K562 (cell line): Measurements from ENCODE around the gene FGD6. TPM values are rescaled to one million over a fixed set of nuclear protein-coding genes. Genes with fewer than 3 reads are reported as not detected.

Experiments used
- ATAC-seq: fragments of 200-7000 bp; cut with Tn5 transposase; 3 replicates; pipeline ENCODE4 v1.9.1; 2020; ENCODE audit warnings: moderate library complexity
- BruUV-seq: library from RNA; stranded (reverse); fragments of 400-500 nt; replicated peaks from 2 replicates; lab custom pipeline; 2021; lab: Mats Ljungman, UMichigan
- CTCF ChIA-PET: fragments of 300-600 bp; formaldehyde crosslinking; extraction: SDS; loops from one replicate; lab custom pipeline; 2021; ENCODE audit warnings: low intra/inter-chr PET ratio; lab: Yijun Ruan, JAX
- POLR2A ChIA-PET: fragments of 300-600, 350-650 bp; sonication (Branson Sonifier 250); formaldehyde crosslinking; extraction: SDS; loops from one replicate; lab custom pipeline; 2021; ENCODE audit warnings: antibody characterized with exemption, inconsistent platforms; lab: Yijun Ruan, JAX
- DNase-seq, 4 experiments: peaks; one replicate each; pipeline versions ENCODE4 v3.0.0 to v3.0.0-alpha.2; 2011 to 2018; ENCODE audit warnings: low spot score in 3 of 4, mixed read lengths in 3 of 4; ENCODE audit errors: extremely low read depth in 1 of 4
- FAIRE-seq: peaks from 2 replicates; lab custom pipeline; 2011; peaks lifted over from hg19 to GRCh38; lab: Jason Lieb, UNC
- H2AFZ ChIP-seq: 2 replicates; pipeline ENCODE4 v1.6.0; 2011; ENCODE audit warnings: low read depth, low read length, control low read depth, inconsistent platforms
- H3K27ac ChIP-seq: fragments of 200-600 bp; 3 replicates; pipeline ENCODE4 v1.8.0; 2011; ENCODE audit warnings: low read depth, mild to moderate bottlenecking, control low read depth, inconsistent platforms, low read length, moderate library complexity, mixed read lengths; ENCODE audit errors: extremely low read depth
- H3K27me3 ChIP-seq, 2 experiments: fragments of 300-600 bp in 1 of 2; 2 replicates in 1 of 2; 3 replicates in 1 of 2; pipeline versions ENCODE4 v1.6.0 to v1.8.0; 2011; ENCODE audit warnings: inconsistent platforms in 2 of 2, low read length in 2 of 2, mild to moderate bottlenecking in 1 of 2, mixed read lengths in 1 of 2, moderate library complexity in 1 of 2; ENCODE audit not compliant: control insufficient read depth in 2 of 2, insufficient read depth in 2 of 2
- H3K36me3 ChIP-seq: fragments of 300-600 bp; 3 replicates; pipeline ENCODE4 v1.8.0; 2011; ENCODE audit warnings: mild to moderate bottlenecking, low read length, inconsistent platforms; ENCODE audit not compliant: control insufficient read depth, insufficient read depth
- H3K4me1 ChIP-seq, 2 experiments: fragments of 200-600 bp in 1 of 2; replicated peaks in 1 of 2; 2 replicates in 1 of 2; 3 replicates in 1 of 2; pipeline versions ENCODE4 v1.5.1 to v1.8.0; 2011; ENCODE audit warnings: inconsistent platforms in 2 of 2, low read length in 2 of 2, mild to moderate bottlenecking in 1 of 2, mixed read lengths in 1 of 2, moderate library complexity in 1 of 2; ENCODE audit not compliant: control insufficient read depth in 2 of 2, insufficient read depth in 2 of 2
- H3K4me2 ChIP-seq: 2 replicates; pipeline ENCODE4 v1.6.1; 2011; ENCODE audit warnings: low read length, control low read depth, inconsistent platforms, mixed read lengths; ENCODE audit not compliant: insufficient read depth
- H3K4me3 ChIP-seq: fragments of 200-600 bp; sonication (generic), shearing (Covaris generic); 2 replicates; pipeline ENCODE4 v1.5.1; 2016; ENCODE audit warnings: control low read depth, inconsistent platforms
- H3K79me2 ChIP-seq: fragments of 200-600 bp; 3 replicates; pipeline ENCODE4 v1.8.0; 2011; ENCODE audit warnings: low read length, inconsistent platforms; ENCODE audit not compliant: control insufficient read depth, insufficient read depth
- H3K9ac ChIP-seq, 2 experiments: 2 replicates each; pipeline versions ENCODE4 v1.6.0 to v1.6.1; 2011; ENCODE audit warnings: low read depth in 2 of 2, low read length in 2 of 2, control low read depth in 1 of 2, inconsistent platforms in 1 of 2, mild to moderate bottlenecking in 1 of 2, mixed read lengths in 1 of 2; ENCODE audit not compliant: insufficient read depth in 1 of 2
- H3K9me1 ChIP-seq: one replicate; pipeline ENCODE4 v1.6.0; 2011; ENCODE audit warnings: inconsistent platforms, mild to moderate bottlenecking, low read length, moderate library complexity; ENCODE audit not compliant: control insufficient read depth, insufficient read depth
- H3K9me3 ChIP-seq: replicated peaks from 2 replicates; pipeline ENCODE4 v1.5.1; 2011; ENCODE audit warnings: low read depth, low read length, inconsistent platforms; ENCODE audit not compliant: control insufficient read depth, insufficient read depth
- H4K20me1 ChIP-seq: replicated peaks from 2 replicates; pipeline ENCODE4 v1.6.1; 2011; ENCODE audit warnings: low read length, inconsistent platforms, mixed read lengths; ENCODE audit not compliant: control insufficient read depth, insufficient read depth
- ARID1B ChIP-seq: fragments of 450-650 bp; IDR thresholded peaks from 2 replicates; pipeline ENCODE4 v1.6.1; 2016; ENCODE audit warnings: antibody characterized with exemption, mild to moderate bottlenecking, inconsistent platforms
- CBX5 ChIP-seq: IDR thresholded peaks from 2 replicates; pipeline ENCODE4 v1.6.1; 2014; ENCODE audit warnings: low read depth, borderline replicate concordance
- CEBPB ChIP-seq: fragments of 450-650 bp; IDR thresholded peaks from 2 replicates; pipeline ENCODE4 v1.6.1; 2016; ENCODE audit warnings: missing genetic modification characterization, missing compliant biosample characterization
- DIDO1 ChIP-seq: fragments of 450-650 bp; IDR thresholded peaks from 2 replicates; pipeline ENCODE4 v1.6.1; 2016; ENCODE audit warnings: low read depth, missing biosample characterization, missing genetic modification characterization
- EP400 ChIP-seq: fragments of 450-650 bp; IDR thresholded peaks from 2 replicates; pipeline ENCODE4 v1.6.1; 2017; ENCODE audit warnings: antibody characterized with exemption, mild to moderate bottlenecking, moderate library complexity
- FOXM1 ChIP-seq, 2 experiments: fragments of 450-650 bp in 1 of 2; sonication (generic) in 1 of 2; formaldehyde crosslinking in 1 of 2; IDR thresholded peaks; 2 replicates each; pipeline versions ENCODE4 v1.6.1 to v1.9.0; 2017 to 2022; ENCODE audit warnings: low read depth in 2 of 2, mild to moderate bottlenecking in 2 of 2, missing genetic modification reagents in 1 of 2, moderate library complexity in 1 of 2
- GTF2E2 ChIP-seq: fragments of 200-800 bp; sonication (Bioruptor generic); IDR thresholded peaks from 2 replicates; pipeline ENCODE4 v1.6.1; 2016; ENCODE audit warnings: missing genetic modification characterization, missing compliant biosample characterization
- KLF16 ChIP-seq: IDR thresholded peaks from 2 replicates; pipeline ENCODE4 v1.6.1; 2016; ENCODE audit warnings: antibody characterized with exemption
- MLX ChIP-seq, 2 experiments: fragments of 450-650 bp in 1 of 2; sonication (generic) in 1 of 2; formaldehyde crosslinking; conservative IDR thresholded peaks; 2 replicates each; pipeline versions ENCODE4 v1.4.0 to v1.8.1; 2020 to 2022; ENCODE audit warnings: mild to moderate bottlenecking in 1 of 2, missing genetic modification reagents in 1 of 2
- RAD21 ChIP-seq, 2 experiments: fragments of 250-450 bp in 1 of 2; fragments of 450-650 bp in 1 of 2; sonication (Bioruptor Pico) in 1 of 2; formaldehyde crosslinking in 1 of 2; IDR thresholded peaks in 1 of 2; conservative IDR thresholded peaks in 1 of 2; 2 replicates each; pipeline versions ENCODE4 v1.4.0 to v1.8.0; 2020 to 2022; ENCODE audit warnings: mild to moderate bottlenecking in 2 of 2, moderate library complexity in 1 of 2
- RCOR1 ChIP-seq, 2 experiments: IDR thresholded peaks; 2 replicates each; pipeline ENCODE4 v1.6.1; 2012; ENCODE audit warnings: low read depth in 2 of 2, low read length in 2 of 2, borderline replicate concordance in 1 of 2, improper control_type of control experiment in 1 of 2
- SNRNP70 ChIP-seq: fragments of 200-400 bp; formaldehyde crosslinking; optimal IDR thresholded peaks from 2 replicates; pipeline ENCODE3; 2017; ENCODE audit warnings: low read depth, low read length
- SP1 ChIP-seq: sonication (generic); formaldehyde crosslinking; IDR thresholded peaks from 2 replicates; pipeline ENCODE4 v1.8.1; 2022; ENCODE audit warnings: mild to moderate bottlenecking, missing genetic modification reagents
- WHSC1 ChIP-seq: IDR thresholded peaks from one replicate; pipeline ENCODE4 v1.6.1; 2012; ENCODE audit warnings: low read length, control low read depth, inconsistent platforms
- ZBTB7A ChIP-seq: IDR thresholded peaks from 2 replicates; pipeline ENCODE4 v1.6.1; 2011; ENCODE audit warnings: low read depth, mild to moderate bottlenecking, low read length, moderate library complexity, borderline replicate concordance; ENCODE audit not compliant: control insufficient read depth
- WGBS: fragments of 100-300 bp; shearing (Covaris generic); methylation state at CpG from one replicate; pipeline ENCODE4 v1.1.6; 2016; ENCODE audit warnings: low coverage, mixed read lengths; ENCODE audit not compliant: insufficient coverage; ENCODE audit errors: missing lambda C conversion rate; 5-methylcytosine and 5-hydroxymethylcytosine counted together
- in situ Hi-C: fragments of 300-500 bp; cut with MboI; formaldehyde crosslinking; loops from 4 replicates; pipeline ENCODE4 v1.15.0; 2018; ENCODE audit warnings: inconsistent platforms, mixed read lengths
- intact Hi-C: fragments of 100-400 bp; cut with micrococcal nuclease; formaldehyde crosslinking; loops from 2 replicates; pipeline ENCODE4 v1.14.2; 2022
- polyA plus RNA-seq, 8 experiments: library from polyadenylated mRNA; depleted of rRNA in 4 of 8; stranded (reverse) in 5 of 8; unstranded in 3 of 8; fragments of >200 nt; fragmentation: Nextera tagmentation in 2 of 8; fragmentation: Illumina TruSeq in 1 of 8; extraction: Ambion mirVana in 2 of 8; extraction: Trizol in 1 of 8; gene quantifications; 2 replicates each; pipeline versions ENCODE4 v1.2.1 to v1.2.3, GENCODE V29; 2011 to 2014; ENCODE audit warnings: inconsistent platforms in 1 of 8, missing spikeins in 1 of 8
- total RNA-seq, 7 experiments: library from RNA; depleted of rRNA in 6 of 7; stranded (reverse); fragments of >200 nt in 6 of 7; fragmentation: Illumina TruSeq in 2 of 7; extraction: Trizol in 2 of 7; gene quantifications; 2 replicates each; pipeline versions ENCODE4 v1.2.1 to v1.2.3, GENCODE V29; 2011 to 2021; ENCODE audit warnings: low replicate concordance in 1 of 7
- TF ChIP-seq, protein P1 (sequence below), 2 experiments: IDR thresholded peaks; 2 replicates each; pipeline ENCODE4 v1.6.1; 2011; ENCODE audit warnings: borderline replicate concordance in 1 of 2, control low read depth in 1 of 2, low read depth in 1 of 2, low read length in 1 of 2, mild to moderate bottlenecking in 1 of 2, mixed read lengths in 1 of 2, moderate library complexity in 1 of 2; ENCODE audit not compliant: insufficient read depth in 1 of 2, insufficient read length in 1 of 2, poor library complexity in 1 of 2, severe bottlenecking in 1 of 2; ENCODE audit errors: extremely low read depth in 1 of 2

Gene FGD6
- total and polyA plus RNA-seq, 9 of the 15 experiments (the other 6 are each of a cell fraction or from before 2014, with no cell fraction given): 1.5 to 11.1 (median 5.8) TPM

DNA sequence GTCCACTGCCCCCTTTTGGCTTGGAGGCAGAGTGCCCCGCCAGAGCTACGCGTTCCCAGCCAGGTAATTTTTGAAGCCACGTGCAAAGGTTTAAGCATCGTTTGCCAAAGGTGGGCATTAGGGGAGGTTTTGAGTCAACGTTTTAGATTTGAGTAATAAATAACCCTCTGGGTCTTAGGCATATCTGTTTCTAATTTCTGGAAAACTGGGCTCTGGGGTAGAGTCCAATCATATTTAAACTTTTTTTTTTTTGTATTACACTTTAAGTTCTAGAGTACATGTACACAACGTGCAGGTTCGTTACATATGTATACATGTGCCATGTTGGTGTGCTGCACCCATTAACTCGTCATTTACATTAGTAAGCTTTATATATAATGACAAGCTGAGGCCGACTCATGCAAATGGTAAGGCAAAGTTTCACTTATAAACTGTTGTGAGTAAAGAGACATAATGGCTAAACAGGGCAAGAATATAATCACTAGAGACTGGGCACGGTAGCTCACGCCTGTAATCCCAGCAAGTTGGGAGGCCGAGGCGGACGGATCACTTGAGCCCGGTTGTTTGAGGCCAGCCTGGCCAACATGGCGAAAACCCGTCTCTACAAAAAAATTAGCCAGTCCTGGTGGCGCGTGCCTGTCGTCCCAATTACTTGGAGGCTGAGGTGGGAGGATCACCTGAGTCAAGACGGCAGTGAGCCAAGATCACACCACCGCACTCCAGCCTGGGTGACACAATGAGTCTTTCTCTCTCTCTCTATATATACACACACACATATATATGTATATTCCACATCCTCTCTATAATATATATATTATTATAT, 143.4 kb downstream of the FGD6 start:
- peak overlapping the region; percentile 68 to 81; a peak in 3 of 4 replicates for H3K9ac ChIP-seq
- no peak for ATAC-seq
- peaks cover 42% of the 10 kb centered on the region for H3K79me2 ChIP-seq
- H2AFZ ChIP-seq: peak overlapping the region; percentile 97
- ChIA-PET CTCF (no interaction called here), POLR2A (interaction anchor here (0.7 to 3.0 kb wide), 12 partner anchors 11 to 460 kb away, joined by 3 to 10 read pairs (median 4); partner anchors contain the start of gene METAP2)
- FAIRE-seq: no peak
- in situ Hi-C loops: no loop called here
- peak overlapping the region; percentile 82 for H3K4me2 ChIP-seq
- BruUV-seq: TSS peak; percentile 80
- no peaks in the 10 kb centered on the region; the same call in 1 of the 2 replicates for H4K20me1 ChIP-seq
- H3K4me1 ChIP-seq: peaks cover 6 to 16% of the 10 kb centered on the region in 2 experiments; a peak in 4 of 5 replicates
- H3K9me1 ChIP-seq: no peaks in the 10 kb centered on the region
- intact Hi-C loops: no loop called here
- H3K9me3 ChIP-seq: no peaks in the 10 kb centered on the region
- H3K27me3 ChIP-seq: no peaks in the 10 kb centered on the region
- peak overlapping the region; percentile 95 for H3K4me3 ChIP-seq
- H3K36me3 ChIP-seq: peaks cover 12% of the 10 kb centered on the region; the same call in 2 of the 3 replicates
- H3K27ac ChIP-seq: peak overlapping the region; percentile 91; the same call in 2 of the 3 replicates
- 55% methylated on average over 23 of the region's 23 CpGs for WGBS
- peak in 1 of 4 experiments; percentile 3 for DNase-seq
- TF ChIP-seq ARID1B: 0 out of 2 replicates have a peak, but pooled peaks have one; percentile 27
- TF ChIP-seq CBX5: no peak
- TF ChIP-seq SP1: 0 out of 2 replicates have a peak, but pooled peaks have one; percentile 36
- TF ChIP-seq, protein P1, sequence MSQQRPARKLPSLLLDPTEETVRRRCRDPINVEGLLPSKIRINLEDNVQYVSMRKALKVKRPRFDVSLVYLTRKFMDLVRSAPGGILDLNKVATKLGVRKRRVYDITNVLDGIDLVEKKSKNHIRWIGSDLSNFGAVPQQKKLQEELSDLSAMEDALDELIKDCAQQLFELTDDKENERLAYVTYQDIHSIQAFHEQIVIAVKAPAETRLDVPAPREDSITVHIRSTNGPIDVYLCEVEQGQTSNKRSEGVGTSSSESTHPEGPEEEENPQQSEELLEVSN (IDR thresholded peaks at IDR 0.05; ENCODE audit: borderline replicate concordance in 1 of 2, extremely low read depth in 1 of 2, insufficient read depth in 1 of 2, insufficient read length in 1 of 2, low read depth in 1 of 2, low read length in 1 of 2, poor library complexity in 1 of 2, severe bottlenecking in 1 of 2): peak; percentile 60 to 80
- TF ChIP-seq GTF2E2 (tag): 0 out of 2 replicates have a peak, but pooled peaks have one; percentile 7
- TF ChIP-seq WHSC1: no peak
- no peak for TF ChIP-seq CEBPB
- peak in 1 of 2 experiments; percentile 34; a peak in 1 of 4 replicates for TF ChIP-seq RAD21 (CRISPR knock-in tag; conservative IDR thresholded peaks at IDR 0.05 in 1 of 2, IDR thresholded peaks at IDR 0.05 in 1 of 2)
- TF ChIP-seq FOXM1 (IDR thresholded peaks at IDR 0.05; ENCODE audit: low read depth): peak; percentile 65; the same call in 1 of the 2 replicates
- TF ChIP-seq FOXM1 (CRISPR knock-in tag; IDR thresholded peaks at IDR 0.05; ENCODE audit: low read depth): no peak
- TF ChIP-seq EP400: peak; percentile 83
- 0 out of 4 replicates have a peak, but pooled peaks of 1 of the 2 experiments have one; percentile 30 for TF ChIP-seq RCOR1 (IDR thresholded peaks at IDR 0.05; ENCODE audit: borderline replicate concordance in 1 of 2, low read depth in 2 of 2, low read length in 2 of 2)
- TF ChIP-seq ZBTB7A: no peak
- 0 out of 2 replicates have a peak, but pooled peaks have one; percentile 9 for TF ChIP-seq DIDO1 (tag)
- TF ChIP-seq MLX (CRISPR knock-in tag; conservative IDR thresholded peaks at IDR 0.05): no peak
- no peak for TF ChIP-seq SNRNP70
- no peak for TF ChIP-seq KLF16
